GM19455 (cell line): ENCODE data around the gene MGMT.

Source experiments
- ATAC-seq: cut with Tn5 transposase; IDR thresholded peaks from one replicate; pipeline ENCODE4 v1.9.1; 2021; ENCODE audit not compliant: unreplicated experiment

Gene MGMT

DNA sequence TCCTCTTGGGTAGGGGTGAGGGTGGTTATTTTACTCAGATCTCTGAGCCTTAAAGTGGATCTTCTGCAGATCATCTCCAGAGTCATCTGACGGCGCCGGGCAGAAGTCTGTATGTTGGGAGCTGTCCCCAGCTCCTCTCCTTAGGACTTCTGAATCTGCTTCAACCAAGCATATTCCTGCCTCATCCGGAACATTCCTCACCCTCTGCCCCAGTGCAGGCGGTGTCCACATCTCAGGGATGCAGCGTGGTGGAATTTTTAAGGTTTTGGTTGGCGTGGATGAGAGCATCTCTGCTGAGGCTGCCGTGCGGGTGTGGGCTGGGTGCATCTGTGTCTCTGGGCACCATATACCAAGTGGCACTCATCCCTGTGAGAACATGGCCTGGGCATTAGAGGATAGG lies 148.3 kb downstream of the MGMT start:
- no peak for ATAC-seq

GRCh38 chr10:129615921-129616525 lies 149.0 kb downstream of the MGMT start:
- ATAC-seq, result no peak

DNA sequence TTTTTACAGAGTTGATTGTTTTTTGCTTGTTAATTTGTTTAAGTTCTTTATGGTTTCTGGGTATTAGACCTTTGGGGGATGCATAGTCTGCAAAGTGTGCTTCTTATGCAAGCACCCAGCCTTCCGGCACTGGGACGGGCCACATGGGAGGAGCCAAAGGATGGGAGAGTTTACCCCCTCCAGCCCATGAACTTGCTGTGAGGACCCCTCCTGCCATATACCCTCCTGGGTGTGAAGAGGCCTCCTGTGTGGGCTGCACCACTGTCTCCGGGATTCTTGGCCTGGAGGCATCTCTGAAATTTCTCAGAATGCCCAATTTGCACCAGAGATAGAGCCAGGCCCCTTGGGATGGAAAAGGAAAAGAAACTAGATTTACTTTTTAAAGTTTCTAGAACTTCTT lies 150.7 kb downstream of the MGMT start:
- ATAC-seq, result no peak

DNA sequence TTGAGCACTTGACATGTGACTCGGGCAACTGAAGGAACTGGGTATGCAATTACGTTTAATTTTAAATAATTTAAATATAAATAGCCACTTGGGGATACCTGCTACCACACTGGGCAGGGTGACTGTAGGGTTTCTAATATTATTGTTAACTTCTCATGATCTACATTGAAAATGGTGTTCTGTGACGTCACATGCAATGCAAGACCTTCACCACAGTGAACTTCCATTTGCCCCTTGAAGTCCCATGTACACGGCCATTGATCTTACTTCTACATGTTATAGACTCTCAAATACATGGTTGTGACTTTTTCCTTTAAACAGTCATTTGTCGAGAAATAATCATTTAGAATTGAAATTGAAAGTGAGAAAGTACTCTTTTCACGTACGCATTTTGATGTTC lies 154.0 kb downstream of the MGMT start:
- ATAC-seq, result no peak

DNA sequence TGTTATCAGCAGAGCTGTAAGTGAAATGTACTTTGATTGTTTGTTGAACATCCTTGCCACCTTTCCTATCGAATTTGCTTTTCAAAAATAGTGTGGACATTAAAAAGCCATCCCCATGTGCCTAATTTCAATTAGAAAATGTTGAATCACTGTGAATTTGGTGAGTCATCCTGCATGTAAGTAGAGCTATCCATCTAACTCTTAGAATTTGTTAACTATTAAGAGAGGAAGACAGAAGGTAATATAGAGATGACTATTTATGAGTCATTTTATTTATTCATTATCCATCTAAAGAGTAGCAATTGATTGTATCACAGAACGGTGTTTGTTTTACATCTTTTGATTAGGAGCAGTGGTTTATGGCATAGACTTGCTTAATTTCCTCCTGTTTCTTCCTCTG lies 154.7 kb downstream of the MGMT start:
- no peak for ATAC-seq

- ATAC-seq, result no peak
Observed at GRCh38 chr10:129622291-129622690, 155.2 kb downstream of the MGMT start.

- ATAC-seq, result no peak
Observed at GRCh38 chr10:129622736-129623135, 155.7 kb downstream of the MGMT start.

GRCh38 chr10:129624526-129624925 lies 157.5 kb downstream of the MGMT start:
- ATAC-seq, result no peak

- ATAC-seq, result no peak
Observed at GRCh38 chr10:129626309-129626708, 159.3 kb downstream of the MGMT start.

GRCh38 chr10:129626796-129627435 lies 159.9 kb downstream of the MGMT start:
- ATAC-seq, result no peak

DNA sequence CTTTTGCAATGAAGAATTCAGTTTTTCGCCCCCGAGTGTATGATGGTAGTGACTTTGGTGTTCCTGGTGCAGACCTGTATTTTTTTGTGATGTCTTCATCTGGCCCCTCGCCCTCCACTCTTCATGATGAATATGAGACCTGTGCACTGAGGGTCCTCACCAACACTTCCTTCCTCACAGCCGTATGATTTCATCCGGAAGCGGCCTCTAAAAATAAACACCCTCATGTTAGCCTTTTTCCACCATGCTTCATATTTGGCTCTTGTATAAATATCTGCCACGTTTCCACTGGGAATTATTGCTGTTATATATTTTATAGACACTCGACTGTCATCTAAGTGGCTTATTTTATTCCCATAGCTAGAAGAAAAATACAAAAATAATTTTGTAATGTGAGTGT lies 160.4 kb downstream of the MGMT start:
- ATAC-seq, result no peak

DNA sequence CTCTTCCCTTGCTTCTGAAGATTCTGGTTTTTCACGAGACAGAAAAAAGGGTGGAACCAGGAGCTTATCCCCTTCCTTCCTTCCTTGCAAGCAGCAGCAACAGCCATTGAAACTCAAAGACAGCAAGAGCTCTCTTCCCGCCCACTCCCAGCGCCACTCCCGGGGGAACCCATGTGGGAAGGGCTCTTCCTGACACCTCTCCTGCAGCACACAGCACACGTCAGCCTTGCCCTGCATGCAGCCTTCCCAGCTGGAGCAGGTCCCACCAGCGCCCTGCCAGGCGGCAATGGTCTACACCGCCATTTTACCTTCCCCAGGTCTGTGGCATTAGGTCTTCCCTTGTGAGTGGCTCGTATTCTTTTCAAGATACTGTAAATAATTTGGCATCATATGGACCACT lies 161.8 kb downstream of the MGMT start:
- no peak for ATAC-seq

- ATAC-seq, result no peak
Observed at GRCh38 chr10:129629911-129630310, 162.9 kb downstream of the MGMT start.

DNA sequence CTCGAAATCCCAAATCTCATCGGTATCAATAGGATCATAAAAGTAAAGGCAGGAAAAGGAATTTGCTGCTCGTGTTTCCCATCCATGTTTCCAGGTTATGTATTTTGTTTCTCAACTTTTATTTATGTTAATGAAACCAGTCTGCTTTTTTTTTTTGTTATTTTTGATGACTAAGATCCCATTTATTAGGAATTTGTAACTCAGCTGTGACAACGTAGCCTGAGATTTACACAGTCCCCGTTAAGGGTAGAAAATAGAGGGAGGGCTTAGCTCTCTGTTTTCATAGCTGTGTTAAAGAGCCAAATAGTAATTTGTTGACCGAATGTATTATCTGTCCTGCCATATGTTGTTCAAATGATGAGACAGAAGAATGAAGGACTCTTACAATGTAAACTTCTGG lies 164.0 kb downstream of the MGMT start:
- no peak for ATAC-seq

DNA sequence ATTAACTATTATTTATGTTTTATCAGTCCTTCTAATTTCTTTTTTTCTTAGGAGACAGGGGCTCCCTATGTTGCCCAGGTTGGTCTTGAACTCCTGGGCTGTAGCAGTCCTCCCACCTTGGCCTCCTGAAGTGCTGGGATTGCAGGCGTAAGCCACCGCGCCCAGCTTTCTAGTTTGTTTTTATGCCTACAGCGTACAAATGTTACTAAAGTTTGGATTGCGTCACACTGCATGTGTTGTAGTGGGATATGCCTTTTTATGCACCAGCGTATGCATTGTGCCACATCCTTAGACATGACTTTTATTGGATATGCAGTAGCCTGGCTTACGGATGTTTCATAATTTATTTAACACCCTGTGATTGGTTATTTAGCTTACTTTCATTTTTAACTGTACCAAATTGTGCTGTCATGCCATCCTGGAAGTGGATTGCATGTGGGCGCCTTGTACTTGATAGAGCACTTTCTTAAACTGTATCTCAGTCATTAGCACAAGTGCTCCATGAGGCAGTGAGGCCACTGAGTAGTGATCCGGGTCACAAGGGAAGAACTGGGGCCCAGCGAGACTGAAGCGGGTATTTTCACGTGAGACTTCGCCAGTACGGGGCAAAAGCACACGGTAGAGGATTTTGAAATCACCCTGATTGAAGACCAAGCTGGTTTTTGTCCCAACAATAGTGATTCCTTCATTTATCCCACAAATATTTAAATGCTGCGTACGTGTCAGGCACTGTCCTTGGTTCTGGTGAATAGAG lies 165.0 kb downstream of the MGMT start:
- ATAC-seq, result no peak

GRCh38 chr10:129637010-129637409 lies 170.0 kb downstream of the MGMT start:
- ATAC-seq, result no peak

DNA sequence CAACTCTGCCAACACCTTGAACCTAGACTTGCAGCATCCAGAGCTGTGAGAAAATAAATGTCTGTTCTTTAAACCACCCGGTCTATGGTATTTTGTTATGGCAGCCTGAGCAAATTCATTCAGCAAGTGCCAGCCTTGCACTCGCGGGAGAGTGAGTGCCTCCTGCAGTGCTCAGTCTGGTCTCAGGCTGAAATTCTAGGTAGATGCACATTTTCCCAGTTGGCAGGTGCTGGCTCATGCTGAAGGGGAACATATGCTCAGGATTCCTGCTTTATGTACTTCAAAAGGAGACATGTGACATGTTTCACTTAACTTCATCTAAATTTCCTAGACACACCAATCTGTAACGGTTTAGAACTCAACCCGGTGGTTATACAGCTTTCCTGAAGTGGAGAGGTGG lies 170.8 kb downstream of the MGMT start:
- ATAC-seq, result no peak

GRCh38 chr10:129641351-129641750 lies 174.3 kb downstream of the MGMT start:
- no peak for ATAC-seq

- no peak for ATAC-seq
Observed at GRCh38 chr10:129641982-129642381, 174.9 kb downstream of the MGMT start.

DNA sequence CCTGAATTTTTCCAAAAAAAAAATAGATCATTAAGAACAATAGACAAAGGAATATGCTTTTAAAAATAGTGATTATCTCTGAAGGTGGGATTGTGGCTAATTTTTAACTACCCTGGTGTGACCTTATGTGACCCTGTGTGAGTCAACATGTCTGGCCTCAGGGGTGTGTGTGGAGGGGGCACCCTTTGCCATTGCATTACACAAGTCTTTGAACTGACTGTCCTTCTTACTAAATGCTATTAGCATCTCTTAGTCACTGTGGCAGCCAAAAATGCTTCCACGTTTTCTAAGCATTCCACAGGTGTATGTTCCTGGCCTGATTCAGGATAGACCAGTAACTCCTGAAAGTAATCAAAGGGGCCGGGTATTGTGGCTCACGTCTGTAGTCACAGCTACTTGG lies 175.4 kb downstream of the MGMT start:
- no peak for ATAC-seq

- no peak for ATAC-seq
Observed at GRCh38 chr10:129643266-129643665, 176.2 kb downstream of the MGMT start.

DNA sequence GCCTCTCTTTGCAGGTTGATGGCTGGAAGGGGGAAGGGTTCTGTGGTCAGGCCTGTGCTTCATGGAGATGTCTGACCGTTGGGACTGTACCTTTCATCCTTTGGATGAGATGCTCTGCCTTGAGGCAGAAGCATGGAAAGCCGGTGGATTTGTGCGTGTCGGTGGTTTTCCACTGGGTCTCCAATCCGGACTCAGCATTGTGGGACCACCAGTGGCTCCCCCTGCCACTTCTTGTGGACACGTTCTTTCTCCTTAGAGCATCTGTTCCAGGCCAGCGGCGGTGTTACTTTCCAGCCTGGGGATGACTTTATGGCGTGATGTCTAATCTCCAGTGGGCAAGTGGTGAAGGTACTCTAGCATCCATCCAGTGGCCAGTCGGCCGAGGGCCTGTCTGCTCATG lies 178.4 kb downstream of the MGMT start:
- ATAC-seq, result no peak
